ENCODE measurements around the gene RAB40A.
A peak's percentile ranks its signal among the peaks of the same experiment; 100 is the strongest.
"Not testable (repeated sequence)": the region's sequence is repeated elsewhere in the genome, so short reads cannot be mapped to it uniquely, and the experiment has no call there.

RAB40A gene

DNA sequence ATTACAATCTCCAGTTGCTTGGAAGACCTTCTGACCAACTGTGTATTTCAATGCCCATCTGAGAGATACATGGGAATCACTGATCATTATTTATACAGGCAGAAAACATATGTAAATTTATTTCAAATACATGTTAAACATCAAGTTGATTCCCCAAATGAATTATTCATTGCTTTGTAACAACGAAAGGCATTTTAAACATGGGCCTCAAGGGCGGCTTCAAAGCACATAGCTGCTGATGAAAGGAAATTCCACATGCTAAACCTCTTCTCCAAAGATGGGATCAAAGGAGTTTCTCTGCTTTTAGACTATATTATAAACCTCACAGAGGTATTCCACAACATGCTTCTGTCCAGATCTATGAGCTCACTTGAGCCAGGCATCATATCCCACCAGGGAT, 4.3 kb upstream of the RAB40A start:
- no peak for DNase-seq (ENCODE audit: low read depth, low spot score)

- no peak for DNase-seq (ENCODE audit: low read depth, low spot score)
Measured at GRCh38 chrX:103520386-103520785, 1.1 kb upstream of the RAB40A start.

DNA sequence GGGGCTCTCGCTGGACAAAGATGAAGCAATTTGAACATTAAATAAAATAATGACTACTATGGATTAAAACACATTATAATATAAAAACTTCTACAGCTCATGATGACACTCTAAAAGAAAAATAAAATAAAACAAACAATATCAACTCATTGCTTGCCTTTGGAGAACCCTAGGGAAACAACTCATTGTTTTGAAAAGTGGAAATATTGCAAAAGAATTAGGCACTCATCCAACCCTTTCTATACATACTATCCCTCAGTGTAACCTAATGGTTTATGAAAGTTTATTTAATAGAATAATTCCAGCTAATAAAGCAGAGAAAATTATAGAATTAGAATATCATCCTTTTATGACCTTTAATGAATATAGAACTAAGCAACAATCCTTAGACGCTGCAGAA, 718 bp downstream of the RAB40A start:
- DNase-seq (ENCODE audit: low read depth, low spot score), result no peak

GRCh38 chrX:103517246-103517645, 2.0 kb downstream of the RAB40A start:
- no peak for DNase-seq (ENCODE audit: low read depth, low spot score)

- DNase-seq (ENCODE audit: low read depth, low spot score), result no peak
Measured at GRCh38 chrX:103513476-103514108, 5.7 kb downstream of the RAB40A start.

DNA sequence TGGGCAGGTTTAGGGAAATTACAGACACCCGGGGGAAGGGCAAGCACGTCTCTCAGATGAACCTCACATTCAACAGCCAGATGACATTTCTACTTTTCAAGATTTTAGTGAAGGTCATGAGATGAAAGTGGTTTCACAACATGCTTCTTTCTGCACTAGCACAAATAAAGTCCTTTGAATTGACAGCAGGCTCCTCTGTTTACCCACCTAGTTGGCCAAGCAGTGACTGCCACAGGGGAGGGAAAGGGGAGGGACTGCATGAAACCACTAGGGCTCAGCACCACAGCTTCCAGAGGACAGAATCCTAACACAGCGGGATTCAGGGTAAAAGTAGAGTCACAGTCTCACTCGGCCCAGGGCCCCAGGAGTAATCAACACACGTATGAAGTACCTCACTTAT, 6.2 kb downstream of the RAB40A start:
- peak; percentile 24 for DNase-seq (ENCODE audit: low read depth, low spot score)

DNA sequence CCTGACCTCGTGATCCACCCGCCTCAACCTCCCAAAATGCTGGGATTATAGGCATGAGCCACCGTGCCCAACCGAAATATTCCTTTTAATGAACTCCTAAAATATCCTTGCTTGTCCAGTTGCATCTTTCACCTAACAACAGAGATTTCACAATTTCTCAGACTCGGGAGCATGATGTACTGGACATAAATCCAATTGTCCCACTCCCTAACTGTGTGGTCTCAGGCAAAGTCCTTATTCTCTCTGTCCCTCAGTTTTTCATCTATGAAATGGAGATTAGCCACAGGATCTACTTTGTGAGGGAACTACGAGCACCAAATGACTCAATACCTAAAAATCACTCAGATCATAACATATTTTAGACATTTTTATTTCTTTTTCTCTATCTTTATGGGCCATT, 9.3 kb downstream of the RAB40A start:
- DNase-seq (ENCODE audit: low read depth, low spot score), result no peak

GRCh38 chrX:103503853-103504207, 15.5 kb downstream of the RAB40A start:
- no peak for DNase-seq (ENCODE audit: low read depth, low spot score)

- no peak for DNase-seq (ENCODE audit: low read depth, low spot score)
Measured at GRCh38 chrX:103503163-103503852, 16.0 kb downstream of the RAB40A start.

DNA sequence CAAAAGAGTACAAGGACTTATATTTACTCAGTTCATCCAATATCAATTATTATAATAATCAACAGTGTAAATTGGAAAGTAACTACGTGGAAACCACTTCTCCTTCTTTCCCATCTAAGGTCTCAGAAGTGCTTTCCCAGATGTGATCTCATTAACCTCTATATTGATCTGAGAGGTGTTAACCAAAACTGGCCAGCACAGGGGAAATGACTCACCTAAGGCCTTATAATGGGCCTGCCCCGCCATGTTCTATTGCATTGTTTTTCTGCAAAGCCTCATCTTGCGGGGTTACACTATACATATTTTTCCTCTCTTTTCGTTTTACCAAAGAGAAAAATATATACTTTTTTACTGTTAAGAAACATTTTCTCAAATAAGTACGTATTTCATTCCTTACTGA, 20.5 kb downstream of the RAB40A start:
- no peak for DNase-seq (ENCODE audit: low read depth, low spot score)

DNA sequence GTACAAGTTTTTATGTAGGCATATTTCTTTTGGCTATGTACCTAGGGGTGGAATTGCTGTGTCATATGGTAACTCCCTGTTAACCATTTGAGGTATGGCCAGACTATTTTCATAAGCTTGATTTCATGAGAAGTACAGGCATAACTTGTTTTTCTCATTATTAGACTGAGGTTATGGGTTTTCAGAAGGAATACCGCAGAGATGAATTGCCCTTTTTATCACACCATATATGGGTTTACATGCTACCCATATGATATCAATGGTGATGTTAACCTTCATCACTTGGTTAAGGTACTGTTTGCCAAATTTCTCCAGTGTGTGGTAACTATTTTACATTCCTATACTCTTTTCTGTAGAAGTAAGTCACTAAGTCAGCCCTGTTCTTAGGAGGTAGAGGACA, 23.5 kb downstream of the RAB40A start:
- no peak for DNase-seq (ENCODE audit: low read depth, low spot score)

GRCh38 chrX:103493578-103493977, 25.7 kb downstream of the RAB40A start:
- not testable (repeated sequence) for DNase-seq (ENCODE audit: low read depth, low spot score)

GRCh38 chrX:103489733-103490132, 29.6 kb downstream of the RAB40A start:
- DNase-seq (ENCODE audit: low read depth, low spot score), result peak; percentile 74

GRCh38 chrX:103488794-103489193, 30.5 kb downstream of the RAB40A start:
- no peak for DNase-seq (ENCODE audit: low read depth, low spot score)

GRCh38 chrX:103488332-103488731, 31.0 kb downstream of the RAB40A start:
- DNase-seq (ENCODE audit: low read depth, low spot score), result no peak

DNA sequence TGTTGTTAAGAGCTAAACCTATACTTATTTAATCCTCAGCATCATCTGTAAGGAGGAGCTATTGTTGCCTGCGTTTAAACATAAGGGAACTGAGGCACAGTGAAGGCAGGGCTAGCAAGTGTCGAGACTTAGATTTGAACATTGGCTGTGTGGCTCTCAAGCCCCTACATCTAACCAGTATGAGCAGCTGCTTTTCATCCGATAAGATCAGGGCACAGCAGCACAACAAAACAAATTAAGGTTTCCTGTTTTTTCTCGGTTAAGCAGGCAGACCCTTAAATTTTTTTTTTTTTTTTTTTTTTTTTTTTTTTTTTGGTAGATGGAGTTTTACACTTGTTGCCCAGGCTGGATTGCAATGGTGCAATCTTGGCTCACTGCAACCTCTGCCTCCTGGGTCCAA, 35.6 kb downstream of the RAB40A start:
- no peak for DNase-seq (ENCODE audit: low read depth, low spot score)

- DNase-seq (ENCODE audit: low read depth, low spot score), result no peak
Measured at GRCh38 chrX:103480526-103480925, 38.8 kb downstream of the RAB40A start.

- DNase-seq (ENCODE audit: low read depth, low spot score), result no peak
Measured at GRCh38 chrX:103477496-103477895, 41.8 kb downstream of the RAB40A start.

- no peak for DNase-seq (ENCODE audit: low read depth, low spot score)
Measured at GRCh38 chrX:103475381-103475780, 43.9 kb downstream of the RAB40A start.

GRCh38 chrX:103469977-103470376, 49.3 kb downstream of the RAB40A start:
- not testable (repeated sequence) for DNase-seq (ENCODE audit: low read depth, low spot score)

DNA sequence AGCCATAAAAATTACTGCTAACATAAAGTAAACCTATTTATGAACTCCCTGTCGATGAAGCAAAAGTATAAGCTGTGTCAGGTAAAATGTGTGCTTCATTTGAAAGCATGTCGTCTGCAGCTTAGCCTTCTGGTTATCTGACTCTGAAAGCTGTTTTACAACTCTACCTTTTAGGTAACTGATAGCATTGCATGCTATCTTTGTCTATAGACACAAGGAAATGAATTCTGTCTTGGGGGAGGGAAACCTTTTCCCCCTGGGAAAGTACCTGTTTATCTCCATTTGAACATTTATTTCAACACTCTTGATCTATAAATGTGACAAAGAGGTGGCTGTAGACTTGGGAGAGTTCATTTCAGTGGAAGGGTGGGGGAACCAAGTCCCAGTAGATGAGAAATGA, 51.4 kb downstream of the RAB40A start:
- DNase-seq (ENCODE audit: low read depth, low spot score), result no peak

GRCh38 chrX:103467156-103467555, 52.1 kb downstream of the RAB40A start:
- DNase-seq (ENCODE audit: low read depth, low spot score), result no peak

DNA sequence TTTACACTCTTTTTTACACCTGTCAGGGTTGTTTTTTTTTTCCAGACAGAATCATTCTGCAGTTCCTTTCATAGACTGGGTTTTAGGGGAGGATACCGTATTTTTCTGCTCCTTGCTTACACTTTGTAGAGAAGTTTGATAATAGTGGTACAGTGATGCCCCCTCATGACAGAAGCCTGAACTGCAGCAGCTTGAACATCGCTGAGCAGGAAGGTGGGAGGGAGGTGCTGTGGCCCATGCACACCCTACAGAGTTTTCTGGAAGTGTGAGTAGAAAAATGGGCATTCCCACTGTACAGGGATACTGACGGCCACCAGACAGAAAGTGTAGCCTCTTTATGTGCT, 54.5 kb downstream of the RAB40A start:
- DNase-seq (ENCODE audit: low read depth, low spot score), result peak; percentile 92
